Right ventricle myocardium inferior (tissue), 1 donor: Measurements from ENCODE around the gene YLPM1. TPM values are rescaled to one million over a fixed set of nuclear protein-coding genes. Genes with fewer than 3 reads are reported as not detected.

Experiments used
- total RNA-seq: library from RNA; stranded (reverse); fragmentation: NEBNext Ultra II Directional; extraction: Animal tissue kit (Norgen Biotek cat#: 25700); gene quantifications from one replicate; pipeline ENCODE4 v1.2.1, GENCODE V29; 2021
- donor health status: DM: no; HTN: yes; CAD: no; lungs with severe emphysema.

The YLPM1 gene
- total RNA-seq, 1 donor from 2014 or later, result 27.1 TPM

Other genes starting within 250 kb of the YLPM1 start
- gene LTBP2, start 151.1 kb upstream of the YLPM1 start, total RNA-seq, result 7.6 TPM
- gene AREL1, start 50.2 kb upstream of the YLPM1 start, total RNA-seq, result 22.7 TPM
- gene FCF1, start 50.2 kb upstream of the YLPM1 start, total RNA-seq, result 37.6 TPM
- gene PROX2, start 112.8 kb downstream of the YLPM1 start, total RNA-seq, result not detected
- gene DLST, start 118.6 kb downstream of the YLPM1 start, total RNA-seq, result 213 TPM
- gene RPS6KL1, start 159.9 kb downstream of the YLPM1 start, total RNA-seq, result 19.1 TPM
- 6.5 TPM for gene PGF, start 192.3 kb downstream of the YLPM1 start, total RNA-seq
- gene EIF2B2, start 239.6 kb downstream of the YLPM1 start, total RNA-seq, result 34.0 TPM